Fibroblast of peridontal ligament (primary cell): ENCODE measurements around the gene AUH.

Experiments
- DNase-seq: peaks from one replicate; pipeline ENCODE4 v3.0.0-alpha.2; 2010; ENCODE audit errors: extremely low read depth

Gene AUH

GRCh38 chr9:91246846-91247245 lies 114.9 kb downstream of the AUH start:
- no peak for DNase-seq

- peak; percentile 25 for DNase-seq
Measured at GRCh38 chr9:91245431-91246313, 116.0 kb downstream of the AUH start.

GRCh38 chr9:91243029-91243428 lies 118.7 kb downstream of the AUH start:
- DNase-seq, result no peak

GRCh38 chr9:91241909-91242308 lies 119.8 kb downstream of the AUH start:
- DNase-seq, result no peak

- no peak for DNase-seq
Measured at GRCh38 chr9:91240596-91241165, 121.0 kb downstream of the AUH start.

GRCh38 chr9:91239367-91240111 lies 122.2 kb downstream of the AUH start:
- peak; percentile 21 for DNase-seq

GRCh38 chr9:91234523-91234922 lies 127.2 kb downstream of the AUH start:
- DNase-seq, result no peak

GRCh38 chr9:91231619-91232018 lies 130.1 kb downstream of the AUH start:
- DNase-seq, result no peak

GRCh38 chr9:91223000-91223399 lies 138.7 kb downstream of the AUH start:
- DNase-seq, result no peak

GRCh38 chr9:91222457-91222856 lies 139.3 kb downstream of the AUH start:
- no peak for DNase-seq

GRCh38 chr9:91221332-91221731 lies 140.4 kb downstream of the AUH start:
- DNase-seq, result peak; percentile 56

- DNase-seq, result peak; percentile 16
Measured at GRCh38 chr9:91220491-91221135, 141.1 kb downstream of the AUH start.

GRCh38 chr9:91220021-91220420 lies 141.7 kb downstream of the AUH start:
- DNase-seq, result no peak

- DNase-seq, result no peak
Measured at GRCh38 chr9:91219557-91219956, 142.2 kb downstream of the AUH start.

- no peak for DNase-seq
Measured at GRCh38 chr9:91217388-91217787, 144.3 kb downstream of the AUH start.

GRCh38 chr9:91214867-91215266 lies 146.9 kb downstream of the AUH start:
- DNase-seq, result no peak

GRCh38 chr9:91214086-91214485 lies 147.6 kb downstream of the AUH start:
- DNase-seq, result no peak

GRCh38 chr9:91212596-91213243 lies 149.0 kb downstream of the AUH start:
- DNase-seq, result no peak

- peak; percentile 51 for DNase-seq
Measured at GRCh38 chr9:91211919-91212318, 149.8 kb downstream of the AUH start.

GRCh38 chr9:91211414-91211813 lies 150.3 kb downstream of the AUH start:
- no peak for DNase-seq

- no peak for DNase-seq
Measured at GRCh38 chr9:91210318-91210717, 151.4 kb downstream of the AUH start.

GRCh38 chr9:91208837-91209236 lies 152.9 kb downstream of the AUH start:
- no peak for DNase-seq
